K562 (cell line): ENCODE measurements around the gene GRK4. TPM values are rescaled to one million over a fixed set of nuclear protein-coding genes. Genes with fewer than 3 reads are reported as not detected.

Experiments used
- ATAC-seq: fragments of 200-7000 bp; cut with Tn5 transposase; 3 replicates; pipeline ENCODE4 v1.9.1; 2020; ENCODE audit warnings: moderate library complexity
- BruUV-seq: library from RNA; stranded (reverse); fragments of 400-500 nt; replicated peaks from 2 replicates; lab custom pipeline; 2021; lab: Mats Ljungman, UMichigan
- CTCF ChIA-PET: fragments of 300-600 bp; formaldehyde crosslinking; extraction: SDS; loops from one replicate; lab custom pipeline; 2021; ENCODE audit warnings: low intra/inter-chr PET ratio; lab: Yijun Ruan, JAX
- POLR2A ChIA-PET: fragments of 300-600, 350-650 bp; sonication (Branson Sonifier 250); formaldehyde crosslinking; extraction: SDS; loops from one replicate; lab custom pipeline; 2021; ENCODE audit warnings: antibody characterized with exemption, inconsistent platforms; lab: Yijun Ruan, JAX
- DNase-seq, 4 experiments: peaks; one replicate each; pipeline versions ENCODE4 v3.0.0 to v3.0.0-alpha.2; 2011 to 2018; ENCODE audit warnings: low spot score in 3 of 4, mixed read lengths in 3 of 4; ENCODE audit errors: extremely low read depth in 1 of 4
- FAIRE-seq: peaks from 2 replicates; lab custom pipeline; 2011; peaks lifted over from hg19 to GRCh38; lab: Jason Lieb, UNC
- H2AFZ ChIP-seq: 2 replicates; pipeline ENCODE4 v1.6.0; 2011; ENCODE audit warnings: low read depth, low read length, control low read depth, inconsistent platforms
- H3K27ac ChIP-seq: fragments of 200-600 bp; 3 replicates; pipeline ENCODE4 v1.8.0; 2011; ENCODE audit warnings: low read depth, mild to moderate bottlenecking, control low read depth, inconsistent platforms, low read length, moderate library complexity, mixed read lengths; ENCODE audit errors: extremely low read depth
- H3K27me3 ChIP-seq, 2 experiments: fragments of 300-600 bp in 1 of 2; 2 replicates in 1 of 2; 3 replicates in 1 of 2; pipeline versions ENCODE4 v1.6.0 to v1.8.0; 2011; ENCODE audit warnings: inconsistent platforms in 2 of 2, low read length in 2 of 2, mild to moderate bottlenecking in 1 of 2, mixed read lengths in 1 of 2, moderate library complexity in 1 of 2; ENCODE audit not compliant: control insufficient read depth in 2 of 2, insufficient read depth in 2 of 2
- H3K36me3 ChIP-seq: fragments of 300-600 bp; 3 replicates; pipeline ENCODE4 v1.8.0; 2011; ENCODE audit warnings: mild to moderate bottlenecking, low read length, inconsistent platforms; ENCODE audit not compliant: control insufficient read depth, insufficient read depth
- H3K4me1 ChIP-seq, 2 experiments: fragments of 200-600 bp in 1 of 2; replicated peaks in 1 of 2; 2 replicates in 1 of 2; 3 replicates in 1 of 2; pipeline versions ENCODE4 v1.5.1 to v1.8.0; 2011; ENCODE audit warnings: inconsistent platforms in 2 of 2, low read length in 2 of 2, mild to moderate bottlenecking in 1 of 2, mixed read lengths in 1 of 2, moderate library complexity in 1 of 2; ENCODE audit not compliant: control insufficient read depth in 2 of 2, insufficient read depth in 2 of 2
- H3K4me2 ChIP-seq: 2 replicates; pipeline ENCODE4 v1.6.1; 2011; ENCODE audit warnings: low read length, control low read depth, inconsistent platforms, mixed read lengths; ENCODE audit not compliant: insufficient read depth
- H3K4me3 ChIP-seq: fragments of 200-600 bp; sonication (generic), shearing (Covaris generic); 2 replicates; pipeline ENCODE4 v1.5.1; 2016; ENCODE audit warnings: control low read depth, inconsistent platforms
- H3K79me2 ChIP-seq: fragments of 200-600 bp; 3 replicates; pipeline ENCODE4 v1.8.0; 2011; ENCODE audit warnings: low read length, inconsistent platforms; ENCODE audit not compliant: control insufficient read depth, insufficient read depth
- H3K9ac ChIP-seq, 2 experiments: 2 replicates each; pipeline versions ENCODE4 v1.6.0 to v1.6.1; 2011; ENCODE audit warnings: low read depth in 2 of 2, low read length in 2 of 2, control low read depth in 1 of 2, inconsistent platforms in 1 of 2, mild to moderate bottlenecking in 1 of 2, mixed read lengths in 1 of 2; ENCODE audit not compliant: insufficient read depth in 1 of 2
- H3K9me1 ChIP-seq: one replicate; pipeline ENCODE4 v1.6.0; 2011; ENCODE audit warnings: inconsistent platforms, mild to moderate bottlenecking, low read length, moderate library complexity; ENCODE audit not compliant: control insufficient read depth, insufficient read depth
- H3K9me3 ChIP-seq: replicated peaks from 2 replicates; pipeline ENCODE4 v1.5.1; 2011; ENCODE audit warnings: low read depth, low read length, inconsistent platforms; ENCODE audit not compliant: control insufficient read depth, insufficient read depth
- H4K20me1 ChIP-seq: replicated peaks from 2 replicates; pipeline ENCODE4 v1.6.1; 2011; ENCODE audit warnings: low read length, inconsistent platforms, mixed read lengths; ENCODE audit not compliant: control insufficient read depth, insufficient read depth
- ASH1L ChIP-seq: fragments of 450-650 bp; IDR thresholded peaks from 2 replicates; pipeline ENCODE4 v1.6.1; 2018; ENCODE audit warnings: borderline replicate concordance, mild to moderate bottlenecking, low read depth; ENCODE audit not compliant: partially characterized antibody
- CCNT2 ChIP-seq: IDR thresholded peaks from 2 replicates; pipeline ENCODE4 v1.6.1; 2011; ENCODE audit warnings: borderline replicate concordance, low read depth, mild to moderate bottlenecking, moderate library complexity, mixed read lengths, low read length; ENCODE audit not compliant: insufficient read length; ENCODE audit errors: extremely low read depth
- DNMT1 ChIP-seq: fragments of 450-650 bp; IDR thresholded peaks from 2 replicates; pipeline ENCODE4 v1.6.1; 2016; ENCODE audit warnings: antibody characterized with exemption, mild to moderate bottlenecking
- EWSR1 ChIP-seq: fragments of 450-650 bp; IDR thresholded peaks from 2 replicates; pipeline ENCODE4 v1.6.1; 2018; ENCODE audit warnings: borderline replicate concordance, mild to moderate bottlenecking, low read depth, moderate library complexity; ENCODE audit not compliant: partially characterized antibody
- FOS ChIP-seq: IDR thresholded peaks from 3 replicates; pipeline ENCODE4 v1.6.1; 2011; ENCODE audit not compliant: insufficient read length; ENCODE audit errors: extremely low read depth
- IFI16 ChIP-seq: fragments of 250-450 bp; sonication (Bioruptor Pico); IDR thresholded peaks from 2 replicates; pipeline ENCODE4 v2.1.2; 2022; ENCODE audit warnings: mild to moderate bottlenecking, inconsistent platforms
- MEF2A ChIP-seq: IDR thresholded peaks from 2 replicates; pipeline ENCODE4 v1.6.1; 2011; ENCODE audit warnings: low read depth, mild to moderate bottlenecking, low read length, moderate library complexity; ENCODE audit not compliant: control insufficient read depth
- NFXL1 ChIP-seq: fragments of 450-650 bp; formaldehyde crosslinking; IDR thresholded peaks from 2 replicates; pipeline ENCODE4 v1.4.0; 2021; ENCODE audit warnings: mild to moderate bottlenecking
- NKRF ChIP-seq: fragments of 450-650 bp; IDR thresholded peaks from 2 replicates; pipeline ENCODE4 v1.6.1; 2016; ENCODE audit warnings: borderline replicate concordance
- PHF21A ChIP-seq: fragments of 450-650 bp; IDR thresholded peaks from 2 replicates; pipeline ENCODE4 v1.6.1; 2017; ENCODE audit warnings: low read depth, borderline replicate concordance
- PREB ChIP-seq: sonication (generic); formaldehyde crosslinking; IDR thresholded peaks from 2 replicates; pipeline ENCODE4 v1.8.1; 2023; ENCODE audit warnings: mild to moderate bottlenecking, missing genetic modification reagents
- TAF1 ChIP-seq: IDR thresholded peaks from 2 replicates; pipeline ENCODE4 v1.6.1; 2011; ENCODE audit warnings: mild to moderate bottlenecking, low read length, moderate library complexity; ENCODE audit not compliant: insufficient read depth, control insufficient read depth, severe bottlenecking; ENCODE audit errors: extremely low read depth
- TAF9B ChIP-seq: fragments of 450-650 bp; IDR thresholded peaks from 2 replicates; pipeline ENCODE4 v1.6.1; 2018; ENCODE audit warnings: mild to moderate bottlenecking; ENCODE audit not compliant: partially characterized antibody
- WGBS: fragments of 100-300 bp; shearing (Covaris generic); methylation state at CpG from one replicate; pipeline ENCODE4 v1.1.6; 2016; ENCODE audit warnings: low coverage, mixed read lengths; ENCODE audit not compliant: insufficient coverage; ENCODE audit errors: missing lambda C conversion rate; 5-methylcytosine and 5-hydroxymethylcytosine counted together
- in situ Hi-C: fragments of 300-500 bp; cut with MboI; formaldehyde crosslinking; loops from 4 replicates; pipeline ENCODE4 v1.15.0; 2018; ENCODE audit warnings: inconsistent platforms, mixed read lengths
- intact Hi-C: fragments of 100-400 bp; cut with micrococcal nuclease; formaldehyde crosslinking; loops from 2 replicates; pipeline ENCODE4 v1.14.2; 2022
- polyA plus RNA-seq, 8 experiments: library from polyadenylated mRNA; depleted of rRNA in 4 of 8; stranded (reverse) in 5 of 8; unstranded in 3 of 8; fragments of >200 nt; fragmentation: Nextera tagmentation in 2 of 8; fragmentation: Illumina TruSeq in 1 of 8; extraction: Ambion mirVana in 2 of 8; extraction: Trizol in 1 of 8; gene quantifications; 2 replicates each; pipeline versions ENCODE4 v1.2.1 to v1.2.3, GENCODE V29; 2011 to 2014; ENCODE audit warnings: inconsistent platforms in 1 of 8, missing spikeins in 1 of 8
- total RNA-seq, 7 experiments: library from RNA; depleted of rRNA in 6 of 7; stranded (reverse); fragments of >200 nt in 6 of 7; fragmentation: Illumina TruSeq in 2 of 7; extraction: Trizol in 2 of 7; gene quantifications; 2 replicates each; pipeline versions ENCODE4 v1.2.1 to v1.2.3, GENCODE V29; 2011 to 2021; ENCODE audit warnings: low replicate concordance in 1 of 7

The GRK4 gene
- total and polyA plus RNA-seq, 9 of the 15 experiments (the other 6 are each of a cell fraction or from before 2014, with no cell fraction given): 1.1 to 4.8 (median 2.6) TPM

GRCh38 chr4:2946812-2947600, 16.4 kb upstream of the GRK4 start (continued):
- TF ChIP-seq PREB: no peak
- TF ChIP-seq, all 486 proteins: peak for 2

- H3K79me2 ChIP-seq: no peaks in the 10 kb centered on the region
- intact Hi-C loops (no loop called here), in situ Hi-C loops (no loop called here)
- WGBS: 96% methylated on average over 11 of the region's 11 CpGs
- no peak overlapping the region for H3K4me3 ChIP-seq
- no peak for DNase-seq
- 0 out of 2 replicates have a peak, but pooled peaks cover 6% of the 10 kb centered on the region for H4K20me1 ChIP-seq
- H3K27ac ChIP-seq: no peak overlapping the region
- H3K36me3 ChIP-seq: peaks cover 95% of the 10 kb centered on the region
- no peak overlapping the region for H3K9ac ChIP-seq
- no peak overlapping the region for H2AFZ ChIP-seq
- H3K9me1 ChIP-seq: no peaks in the 10 kb centered on the region
- ATAC-seq: no peak
- no TSS peak for BruUV-seq
- no peaks in the 10 kb centered on the region for H3K9me3 ChIP-seq
- ChIA-PET CTCF (interaction anchor here (0.6 kb wide), 1 partner anchor 178 kb away, joined by 6 read pairs; no protein-coding TSS in a partner anchor), POLR2A (interaction anchor here (1.2 to 2.3 kb wide), 2 partner anchors 12 to 14 kb away, joined by 3 to 9 read pairs; no protein-coding TSS in a partner anchor)
- no peak overlapping the region for H3K4me2 ChIP-seq
- FAIRE-seq: no peak
- H3K27me3 ChIP-seq: no peaks in the 10 kb centered on the region
- H3K4me1 ChIP-seq: no peaks in the 10 kb centered on the region
- TF ChIP-seq EWSR1 (no peak), NKRF (no peak), MEF2A (no peak), NFXL1 (CRISPR knock-in tag) (no peak), DNMT1 (no peak), IFI16 (CRISPR knock-in tag) (no peak), TAF9B (no peak), ASH1L (no peak), TAF1 (no peak), FOS (no peak), PHF21A (no peak), CCNT2 (no peak)
Observed at GRCh38 chr4:2947926-2948325, 15.4 kb upstream of the GRK4 start.
